ENCODE results near the gene GOLGA6L2.
"Not testable (repeated sequence)": the region's sequence is repeated elsewhere in the genome, so short reads cannot be mapped to it uniquely, and the experiment has no call there.

Gene GOLGA6L2

GRCh38 chr15:23447107-23447500 is at the start of gene GOLGA6L2:
GOLGA6L2 (minus strand) TSS chr15:23447243; CDS start chr15:23447181, 62 bp downstream.
- no peak for DNase-seq (ENCODE audit: low read depth)

DNA sequence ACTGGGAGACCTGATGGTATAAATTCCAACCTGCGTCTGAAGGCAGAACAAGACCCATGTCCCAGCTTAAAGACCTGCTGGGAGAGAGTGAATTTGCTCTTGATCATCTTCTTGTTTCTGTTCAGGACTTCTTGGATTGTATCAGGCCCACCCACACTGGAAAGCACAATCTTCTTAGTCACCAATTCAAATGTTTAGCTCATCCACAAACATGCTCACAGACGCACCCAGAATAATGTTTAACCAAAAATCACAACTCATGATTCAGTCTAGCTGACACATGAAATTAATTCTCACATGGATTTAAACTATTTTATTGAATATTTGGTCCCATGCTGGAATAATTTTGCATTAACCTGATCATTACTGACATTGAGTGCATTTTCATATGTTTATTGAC is 37.8 kb upstream of the GOLGA6L2 start:
- no peak for DNase-seq (ENCODE audit: low read depth)

- no peak for DNase-seq (ENCODE audit: low read depth)
These were observed 36.8 kb upstream of the GOLGA6L2 start for GRCh38 chr15:23483821-23484299.

GRCh38 chr15:23482764-23483489 is 35.9 kb upstream of the GOLGA6L2 start:
- no peak for DNase-seq (ENCODE audit: low read depth)

DNA sequence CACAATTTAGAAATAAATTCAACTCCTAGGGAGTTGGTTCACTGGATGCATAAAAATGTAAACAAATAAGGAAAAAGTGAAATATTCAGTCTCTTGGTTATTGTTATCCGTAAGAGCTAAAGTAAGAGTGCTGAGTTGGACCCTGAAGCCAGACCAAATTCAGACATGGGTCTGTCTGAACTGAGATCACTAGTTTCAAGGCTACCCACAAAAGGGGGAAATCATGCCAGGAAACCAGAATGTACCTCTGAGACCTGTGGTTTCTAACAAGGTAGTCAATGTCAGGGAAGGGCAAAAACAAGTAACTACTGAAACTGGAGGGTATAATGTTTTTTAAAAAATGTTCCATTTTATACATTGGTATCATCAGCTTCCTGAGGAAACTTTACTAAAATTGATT is 35.2 kb upstream of the GOLGA6L2 start:
- DNase-seq (ENCODE audit: low read depth), result no peak

- no peak for DNase-seq (ENCODE audit: low read depth)
These were observed 30.9 kb upstream of the GOLGA6L2 start for GRCh38 chr15:23477920-23478319.

DNA sequence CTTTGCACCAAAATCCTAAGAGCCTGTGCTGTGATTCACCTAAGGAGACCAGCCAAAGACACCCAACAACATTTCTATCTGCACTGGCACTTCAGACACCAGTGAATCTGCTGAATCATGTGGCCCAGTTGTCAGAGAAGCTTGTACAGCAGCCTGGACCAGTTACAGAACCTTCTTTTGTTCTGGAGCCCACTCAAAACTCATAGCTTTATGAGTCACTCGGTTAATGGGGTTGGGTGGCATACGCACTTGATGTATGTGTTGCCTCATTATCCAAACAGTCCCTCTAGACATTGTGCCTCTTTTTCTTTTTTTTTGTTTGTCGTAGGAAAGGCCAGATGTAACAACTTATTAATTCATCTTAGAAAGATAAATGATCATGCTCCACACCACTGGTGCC is 25.6 kb upstream of the GOLGA6L2 start:
- no peak for DNase-seq (ENCODE audit: low read depth)

GRCh38 chr15:23472033-23472432 is 25.0 kb upstream of the GOLGA6L2 start:
- DNase-seq (ENCODE audit: low read depth), result no peak

DNA sequence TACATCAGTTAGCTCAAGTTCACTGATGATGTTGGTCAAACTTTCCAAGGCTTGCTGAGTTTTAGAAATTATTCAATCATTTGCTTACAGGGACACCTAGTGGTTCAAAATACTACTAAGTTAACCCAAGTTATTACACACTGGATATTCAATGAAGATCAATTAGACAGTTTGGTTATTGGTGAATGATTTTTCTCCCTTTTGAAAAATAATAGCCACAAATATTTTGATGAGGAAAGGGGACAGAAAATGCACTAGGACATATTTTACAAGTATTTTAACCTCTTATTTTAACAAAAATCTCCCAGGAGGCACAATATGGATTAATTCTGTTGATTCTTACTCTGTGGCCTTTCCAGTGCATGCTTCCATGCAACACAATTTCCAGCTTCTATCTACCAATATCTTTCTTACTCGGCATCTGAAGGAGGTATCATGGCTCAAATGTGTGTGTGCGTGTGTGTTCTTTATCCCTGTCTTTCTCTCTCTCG is 20.1 kb upstream of the GOLGA6L2 start:
- DNase-seq (ENCODE audit: low read depth), result no peak

DNA sequence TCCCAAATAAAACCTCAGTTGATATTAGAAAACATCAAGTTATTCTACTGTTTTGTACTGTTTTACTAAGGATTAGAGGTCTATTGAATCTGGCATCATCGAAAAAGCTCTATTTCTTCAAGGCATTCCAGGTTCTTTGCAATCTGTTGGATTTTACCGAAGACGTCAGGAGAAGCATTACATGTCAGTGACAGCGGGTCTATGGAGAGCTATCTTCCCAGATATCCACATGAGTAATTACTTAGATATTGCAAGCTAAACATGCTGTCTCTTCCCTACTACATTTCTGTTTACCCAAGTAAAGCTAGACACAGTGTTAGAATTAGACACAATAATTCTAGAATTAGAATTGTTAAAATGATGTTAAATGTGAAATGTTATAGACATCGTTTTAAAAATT is 10.8 kb upstream of the GOLGA6L2 start:
- no peak for DNase-seq (ENCODE audit: low read depth)

DNA sequence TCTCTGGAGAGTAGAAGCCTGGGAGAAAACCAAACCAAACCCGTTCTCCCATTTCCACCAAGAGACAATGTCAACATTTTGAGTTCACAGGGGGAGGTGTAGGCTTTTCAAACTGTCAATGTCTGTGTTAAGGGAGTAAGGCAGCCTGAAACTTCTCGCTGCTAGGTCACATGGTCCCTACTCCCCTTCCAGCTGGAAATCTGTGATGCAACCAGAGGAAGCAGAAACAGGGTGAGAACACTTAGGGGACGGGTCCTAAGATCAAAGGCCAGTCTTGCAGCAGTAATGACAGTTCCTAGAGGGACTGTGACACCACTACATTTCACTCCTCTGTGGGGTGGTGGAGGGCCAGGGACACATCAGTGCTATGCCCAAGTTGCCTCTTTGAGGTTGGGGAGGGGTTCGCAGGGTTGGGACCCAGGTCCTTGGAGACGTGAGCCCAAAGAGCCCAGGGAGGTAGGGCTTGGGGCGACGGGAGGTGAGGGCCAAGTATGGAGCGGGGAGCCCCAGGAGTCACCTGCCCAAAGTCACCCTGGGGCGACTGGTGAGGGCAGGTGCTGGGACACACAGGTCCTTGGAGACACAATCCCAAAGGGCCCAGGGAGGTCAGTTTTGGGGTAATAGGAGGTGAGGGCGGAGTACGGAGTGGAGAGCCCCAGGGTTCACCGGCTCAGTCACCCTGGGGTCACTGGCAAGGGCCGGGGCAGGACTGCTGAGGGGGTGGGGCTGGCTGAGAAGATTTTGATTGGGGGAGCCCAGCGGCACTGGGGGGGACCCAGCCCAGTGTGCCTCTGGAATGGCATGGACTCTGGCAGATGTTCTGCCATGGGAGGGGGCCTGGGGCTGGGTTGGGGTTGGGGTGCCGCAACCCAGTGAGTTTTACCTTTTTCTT is 582 bp downstream of the GOLGA6L2 start:
- DNase-seq (ENCODE audit: low read depth), result no peak

DNA sequence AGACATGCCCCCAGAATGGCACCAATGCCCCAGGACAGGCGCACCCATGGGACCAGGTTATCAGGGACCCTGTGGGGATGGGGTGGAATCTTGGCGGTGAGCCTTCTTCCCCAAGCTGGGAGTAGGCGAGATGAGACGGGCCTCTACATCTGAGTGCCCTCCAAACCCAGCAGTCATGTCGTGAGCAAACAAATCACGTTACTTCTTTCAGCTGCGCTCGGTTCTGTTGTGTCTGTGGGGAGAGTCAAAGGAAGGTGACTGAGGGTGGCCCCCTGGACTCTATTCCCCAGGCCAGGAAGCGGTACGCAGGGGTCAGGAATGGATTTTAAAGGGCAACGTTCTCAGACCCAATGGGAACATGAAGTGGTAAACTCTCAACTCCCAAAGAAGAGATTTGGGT is 2.8 kb downstream of the GOLGA6L2 start:
- no peak for DNase-seq (ENCODE audit: low read depth)

GRCh38 chr15:23441204-23441603 is 5.8 kb downstream of the GOLGA6L2 start:
- no peak for DNase-seq (ENCODE audit: low read depth)

DNA sequence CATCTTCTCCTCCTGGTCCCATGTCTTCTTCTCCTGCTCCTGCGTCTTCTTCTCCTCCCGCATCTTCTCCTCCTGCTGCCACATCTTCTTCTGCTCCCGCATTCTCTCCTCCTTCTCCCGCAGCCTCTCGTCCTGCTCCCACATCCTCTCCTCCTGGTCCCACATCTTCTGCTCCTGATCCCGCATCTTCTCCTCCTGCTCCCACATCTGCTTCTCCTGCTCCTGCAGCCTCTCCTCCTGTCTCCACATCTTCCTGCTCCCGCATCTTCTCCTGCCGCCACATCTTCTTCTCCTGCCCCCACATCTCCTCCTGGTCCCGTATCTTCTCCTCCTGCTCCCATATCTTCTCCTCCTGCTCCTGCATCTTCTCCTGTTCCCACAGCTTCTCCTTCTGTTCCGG is 6.4 kb downstream of the GOLGA6L2 start:
- DNase-seq (ENCODE audit: low read depth), result no peak

DNA sequence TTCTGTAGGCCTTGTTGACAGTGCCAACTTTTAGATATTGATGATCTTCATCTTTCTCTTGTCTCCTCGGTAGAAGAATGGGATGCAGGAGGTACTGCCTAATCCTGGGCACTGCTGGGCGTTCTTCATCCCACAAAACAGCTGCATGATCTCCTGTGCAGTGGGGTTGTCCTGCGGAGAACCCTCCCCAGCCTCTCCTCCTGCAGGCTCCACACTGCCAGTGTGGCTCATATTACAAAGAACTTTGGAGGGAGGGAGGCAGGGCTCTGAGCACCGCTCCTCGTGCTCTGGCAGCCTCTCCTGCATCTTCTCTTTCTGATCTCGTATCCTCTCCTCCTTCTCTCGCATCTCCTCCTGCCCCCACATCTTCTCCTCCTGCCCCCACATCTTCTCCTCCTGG is 7.5 kb downstream of the GOLGA6L2 start:
- DNase-seq (ENCODE audit: low read depth), result no peak

DNA sequence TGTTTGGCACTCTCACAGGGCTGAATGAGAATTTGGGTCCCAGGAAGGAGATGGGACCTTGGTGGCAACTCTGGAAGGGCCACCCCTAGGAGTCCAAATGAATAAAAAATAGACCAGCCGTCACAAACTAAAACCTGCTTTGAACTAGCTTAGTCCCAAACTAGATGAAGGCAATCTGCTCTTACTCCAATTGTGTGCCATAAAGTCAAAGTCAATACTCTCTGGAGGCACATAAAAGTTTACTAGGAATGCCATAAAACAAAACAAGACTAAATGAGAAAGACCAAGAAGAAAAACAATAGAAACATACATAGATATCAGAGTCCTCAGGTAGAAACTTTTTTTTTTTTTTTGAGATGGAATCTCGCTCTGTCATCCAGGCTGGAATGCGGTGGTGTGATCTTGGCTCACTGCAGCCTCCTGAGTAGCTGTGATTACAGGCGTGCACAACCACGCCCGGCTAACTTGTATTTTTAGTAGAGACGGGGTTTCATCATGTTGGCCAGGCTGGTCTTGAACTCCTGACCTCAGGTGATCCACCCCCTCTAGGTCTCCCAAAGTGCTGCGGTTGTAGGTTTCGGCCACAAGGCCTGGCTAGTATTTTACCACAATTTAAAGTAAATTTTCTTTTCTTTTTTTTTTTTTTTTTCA is 8.1 kb downstream of the GOLGA6L2 start:
- DNase-seq (ENCODE audit: low read depth), result no peak

DNA sequence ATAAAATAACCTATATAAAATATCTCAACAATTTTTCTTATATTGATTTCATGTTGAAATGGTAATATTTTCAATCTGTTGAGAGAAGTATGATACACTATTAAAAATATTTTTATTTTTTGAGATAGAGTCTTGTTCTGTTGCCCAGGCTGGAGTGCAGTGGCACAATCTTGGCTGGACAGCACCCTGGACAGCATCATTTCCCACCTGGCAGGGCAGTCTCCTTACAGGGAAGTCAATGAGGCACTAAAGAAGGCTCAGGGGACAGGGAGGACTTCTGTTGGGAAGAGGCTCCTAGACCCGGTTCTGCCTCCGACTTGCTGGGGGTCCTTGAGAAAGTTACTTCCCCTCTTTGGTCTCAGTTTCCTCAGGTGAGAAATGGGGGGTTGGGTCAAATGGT is 9.4 kb downstream of the GOLGA6L2 start:
- no peak for DNase-seq (ENCODE audit: low read depth)

GRCh38 chr15:23437146-23437545 is 9.9 kb downstream of the GOLGA6L2 start:
- no peak for DNase-seq (ENCODE audit: low read depth)

- no peak for DNase-seq (ENCODE audit: low read depth)
These were observed 10.6 kb downstream of the GOLGA6L2 start for GRCh38 chr15:23436421-23436820.

- DNase-seq (ENCODE audit: low read depth), result not testable (repeated sequence)
These were observed 12.3 kb downstream of the GOLGA6L2 start for GRCh38 chr15:23434699-23435098.

- DNase-seq (ENCODE audit: low read depth), result not testable (repeated sequence)
These were observed 21.7 kb downstream of the GOLGA6L2 start for GRCh38 chr15:23425327-23425726.

- no peak for DNase-seq (ENCODE audit: low read depth)
These were observed 22.7 kb downstream of the GOLGA6L2 start for GRCh38 chr15:23424111-23424904.

Measured in HS-5 (cell line).